SK-N-SH treated with all-trans-retinoic acid at 6 μM for 48 hours (cell line): ENCODE measurements around the gene THSD7A.

Experiments
- ARNTL ChIP-seq: fragments of 450-650 bp; formaldehyde crosslinking; IDR thresholded peaks from 2 replicates; pipeline ENCODE4 v1.5.0; 2020; ENCODE audit warnings: low read depth, mild to moderate bottlenecking, moderate library complexity, borderline replicate concordance
- ESRRG ChIP-seq: fragments of 250-450 bp; sonication (Bioruptor Pico); IDR thresholded peaks from 2 replicates; pipeline ENCODE4 v1.6.1; 2021; ENCODE audit warnings: mild to moderate bottlenecking
- TOX ChIP-seq: fragments of 250-450 bp; sonication (Bioruptor Pico); IDR thresholded peaks from 2 replicates; pipeline ENCODE4 v1.8.0; 2021; ENCODE audit warnings: mild to moderate bottlenecking, moderate library complexity, borderline replicate concordance
- TF ChIP-seq, protein P1 (sequence below): fragments of 250-450 bp; sonication (Bioruptor Pico); IDR thresholded peaks from 2 replicates; pipeline ENCODE4 v1.8.0; 2020; ENCODE audit warnings: mild to moderate bottlenecking, moderate library complexity, borderline replicate concordance
- TF ChIP-seq, protein P2 (sequence below): fragments of 250-450 bp; sonication (Bioruptor Pico); IDR thresholded peaks from 2 replicates; pipeline ENCODE4 v1.5.1; 2020; ENCODE audit warnings: low read depth, mild to moderate bottlenecking, moderate library complexity
- TF ChIP-seq, protein P3 (sequence below): fragments of 250-450 bp; sonication (Bioruptor Pico); IDR thresholded peaks from 2 replicates; pipeline ENCODE4 v1.5.0; 2020; ENCODE audit warnings: mild to moderate bottlenecking, moderate library complexity

DNA sequence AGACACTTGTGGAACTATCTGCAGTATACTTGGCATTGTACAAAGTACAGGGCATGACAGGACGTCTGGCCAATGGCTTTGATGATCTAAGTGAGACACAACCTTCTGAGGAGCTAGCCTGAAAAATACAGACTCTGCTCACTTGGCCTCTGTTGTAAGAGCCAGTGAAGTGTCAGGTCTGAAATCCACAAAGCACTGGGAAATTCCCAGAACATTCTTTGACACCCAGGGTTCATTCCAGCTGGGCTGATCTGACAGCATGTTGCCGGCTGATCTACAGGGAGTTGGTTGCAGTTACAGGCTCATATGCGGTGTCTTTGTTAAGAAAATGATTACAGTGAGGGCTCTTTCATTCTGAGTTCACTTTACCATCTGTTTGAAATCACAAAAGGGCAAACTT, 503.7 kb downstream of the THSD7A start:
- no peak for TF ChIP-seq ARNTL (CRISPR knock-in tag)
- TF ChIP-seq, protein P1, sequence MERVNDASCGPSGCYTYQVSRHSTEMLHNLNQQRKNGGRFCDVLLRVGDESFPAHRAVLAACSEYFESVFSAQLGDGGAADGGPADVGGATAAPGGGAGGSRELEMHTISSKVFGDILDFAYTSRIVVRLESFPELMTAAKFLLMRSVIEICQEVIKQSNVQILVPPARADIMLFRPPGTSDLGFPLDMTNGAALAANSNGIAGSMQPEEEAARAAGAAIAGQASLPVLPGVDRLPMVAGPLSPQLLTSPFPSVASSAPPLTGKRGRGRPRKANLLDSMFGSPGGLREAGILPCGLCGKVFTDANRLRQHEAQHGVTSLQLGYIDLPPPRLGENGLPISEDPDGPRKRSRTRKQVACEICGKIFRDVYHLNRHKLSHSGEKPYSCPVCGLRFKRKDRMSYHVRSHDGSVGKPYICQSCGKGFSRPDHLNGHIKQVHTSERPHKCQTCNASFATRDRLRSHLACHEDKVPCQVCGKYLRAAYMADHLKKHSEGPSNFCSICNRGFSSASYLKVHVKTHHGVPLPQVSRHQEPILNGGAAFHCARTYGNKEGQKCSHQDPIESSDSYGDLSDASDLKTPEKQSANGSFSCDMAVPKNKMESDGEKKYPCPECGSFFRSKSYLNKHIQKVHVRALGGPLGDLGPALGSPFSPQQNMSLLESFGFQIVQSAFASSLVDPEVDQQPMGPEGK: no peak
- TF ChIP-seq ESRRG (CRISPR knock-in tag): no peak
- TF ChIP-seq, protein P2, sequence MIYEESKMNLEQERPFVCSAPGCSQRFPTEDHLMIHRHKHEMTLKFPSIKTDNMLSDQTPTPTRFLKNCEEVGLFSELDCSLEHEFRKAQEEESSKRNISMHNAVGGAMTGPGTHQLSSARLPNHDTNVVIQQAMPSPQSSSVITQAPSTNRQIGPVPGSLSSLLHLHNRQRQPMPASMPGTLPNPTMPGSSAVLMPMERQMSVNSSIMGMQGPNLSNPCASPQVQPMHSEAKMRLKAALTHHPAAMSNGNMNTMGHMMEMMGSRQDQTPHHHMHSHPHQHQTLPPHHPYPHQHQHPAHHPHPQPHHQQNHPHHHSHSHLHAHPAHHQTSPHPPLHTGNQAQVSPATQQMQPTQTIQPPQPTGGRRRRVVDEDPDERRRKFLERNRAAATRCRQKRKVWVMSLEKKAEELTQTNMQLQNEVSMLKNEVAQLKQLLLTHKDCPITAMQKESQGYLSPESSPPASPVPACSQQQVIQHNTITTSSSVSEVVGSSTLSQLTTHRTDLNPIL: no peak
- TF ChIP-seq, protein P3, sequence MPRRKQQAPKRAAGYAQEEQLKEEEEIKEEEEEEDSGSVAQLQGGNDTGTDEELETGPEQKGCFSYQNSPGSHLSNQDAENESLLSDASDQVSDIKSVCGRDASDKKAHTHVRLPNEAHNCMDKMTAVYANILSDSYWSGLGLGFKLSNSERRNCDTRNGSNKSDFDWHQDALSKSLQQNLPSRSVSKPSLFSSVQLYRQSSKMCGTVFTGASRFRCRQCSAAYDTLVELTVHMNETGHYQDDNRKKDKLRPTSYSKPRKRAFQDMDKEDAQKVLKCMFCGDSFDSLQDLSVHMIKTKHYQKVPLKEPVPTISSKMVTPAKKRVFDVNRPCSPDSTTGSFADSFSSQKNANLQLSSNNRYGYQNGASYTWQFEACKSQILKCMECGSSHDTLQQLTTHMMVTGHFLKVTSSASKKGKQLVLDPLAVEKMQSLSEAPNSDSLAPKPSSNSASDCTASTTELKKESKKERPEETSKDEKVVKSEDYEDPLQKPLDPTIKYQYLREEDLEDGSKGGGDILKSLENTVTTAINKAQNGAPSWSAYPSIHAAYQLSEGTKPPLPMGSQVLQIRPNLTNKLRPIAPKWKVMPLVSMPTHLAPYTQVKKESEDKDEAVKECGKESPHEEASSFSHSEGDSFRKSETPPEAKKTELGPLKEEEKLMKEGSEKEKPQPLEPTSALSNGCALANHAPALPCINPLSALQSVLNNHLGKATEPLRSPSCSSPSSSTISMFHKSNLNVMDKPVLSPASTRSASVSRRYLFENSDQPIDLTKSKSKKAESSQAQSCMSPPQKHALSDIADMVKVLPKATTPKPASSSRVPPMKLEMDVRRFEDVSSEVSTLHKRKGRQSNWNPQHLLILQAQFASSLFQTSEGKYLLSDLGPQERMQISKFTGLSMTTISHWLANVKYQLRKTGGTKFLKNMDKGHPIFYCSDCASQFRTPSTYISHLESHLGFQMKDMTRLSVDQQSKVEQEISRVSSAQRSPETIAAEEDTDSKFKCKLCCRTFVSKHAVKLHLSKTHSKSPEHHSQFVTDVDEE (CRISPR knock-in tag): no peak
- TF ChIP-seq TOX (CRISPR knock-in tag): no peak
